SJCRH30 (cell line): ENCODE data around the gene STIM1. TPM values are rescaled to one million over a fixed set of nuclear protein-coding genes. Genes with fewer than 3 reads are reported as not detected.

Source experiments
- total RNA-seq: library from RNA; depleted of rRNA; stranded (reverse); fragments of >200 nt; shearing (Covaris generic); gene quantifications from 2 replicates; pipeline ENCODE4 v1.2.3, GENCODE V29; 2014; rRNA removed

The STIM1 gene
- total RNA-seq, 1 experiment from 2014 or later = 14.7 TPM

Other genes starting within 250 kb of the STIM1 start
- 0.10 TPM in 1 of 2 replicates, not detected in the other for gene ART5, start 213.7 kb upstream of the STIM1 start, total RNA-seq
- not detected in 2 replicates for gene ART1, start 210.5 kb upstream of the STIM1 start, total RNA-seq
- 0.33 and 0.91 TPM in 2 replicates for gene CHRNA10, start 184.3 kb upstream of the STIM1 start, total RNA-seq
- 191 and 217 TPM in 2 replicates for gene NUP98, start 58.1 kb upstream of the STIM1 start, total RNA-seq
- 4.5 and 5.3 TPM in 2 replicates for gene PGAP2, start 47.1 kb upstream of the STIM1 start, total RNA-seq
- 15.5 and 17.4 TPM in 2 replicates for gene RHOG, start 14.7 kb upstream of the STIM1 start, total RNA-seq
- gene RRM1, start 239.1 kb downstream of the STIM1 start, total RNA-seq = 209 and 218 TPM in 2 replicates